Hematopoietic multipotent progenitor cell treated with erythropoietin and hydrocortisone succinate and interleukin-3 and kit ligand, for 4 days (in vitro differentiated cells): Measurements from ENCODE around the gene ZNF740.

Source experiments
- DNase-seq: peaks from one replicate; pipeline ENCODE4 v3.0.0-alpha.2; 2015

ZNF740 gene

DNA sequence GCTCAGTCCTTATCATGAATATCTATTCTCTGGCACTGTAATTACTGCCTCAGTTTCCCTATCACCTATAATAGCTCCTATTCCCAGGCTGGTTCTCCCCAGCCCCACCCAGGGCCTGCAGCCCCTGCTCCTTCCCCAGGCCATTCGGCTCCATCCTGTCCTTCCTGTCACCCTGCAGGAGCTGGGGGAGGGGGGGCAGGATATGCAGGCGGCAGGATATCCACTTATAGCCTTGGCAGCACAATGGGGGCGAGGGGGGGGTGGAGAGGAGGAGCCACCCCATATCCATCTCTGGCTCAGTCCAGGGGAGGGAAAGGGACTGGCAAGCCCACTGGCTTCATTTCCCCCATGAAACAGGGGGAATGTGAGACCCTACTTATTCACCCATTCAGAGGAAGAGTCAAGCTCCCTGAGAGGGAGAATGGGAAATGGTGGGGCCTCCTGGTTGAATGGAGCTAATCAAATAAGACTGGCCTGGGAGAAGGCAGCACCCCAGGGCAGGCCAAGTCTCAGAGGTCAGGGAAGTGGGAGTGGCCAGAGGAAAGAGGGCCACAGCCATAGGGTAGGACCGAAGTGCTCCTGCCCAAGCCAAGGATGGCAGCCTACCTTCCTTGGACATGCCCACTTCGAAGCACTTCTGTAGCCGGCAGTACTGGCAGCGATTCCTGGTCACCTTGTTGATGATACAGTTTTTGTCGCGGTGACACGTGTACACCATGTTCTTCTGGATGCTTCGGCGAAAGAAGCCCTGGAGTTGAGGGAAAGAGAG, 34.3 kb downstream of the ZNF740 start:
- DNase-seq = no peak

DNA sequence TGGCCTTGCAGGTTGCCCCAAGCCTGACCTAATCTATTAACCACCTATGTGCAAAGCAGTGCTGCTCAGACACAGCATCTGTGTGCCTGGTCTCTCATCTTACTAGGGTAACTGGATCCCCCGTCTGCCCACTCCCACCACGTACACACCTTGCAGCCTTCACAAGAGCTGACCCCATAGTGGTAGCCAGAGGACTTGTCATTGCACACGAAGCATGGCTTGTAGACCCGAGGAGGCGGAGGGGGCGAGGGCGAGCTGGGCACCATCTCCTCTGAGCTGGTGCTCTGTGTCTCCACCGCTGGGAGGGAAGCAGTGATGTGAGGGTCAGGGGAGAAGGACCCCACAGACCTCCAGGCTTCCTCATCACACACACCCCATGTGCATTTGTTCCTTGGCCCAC, 35.0 kb downstream of the ZNF740 start:
- DNase-seq = no peak

DNA sequence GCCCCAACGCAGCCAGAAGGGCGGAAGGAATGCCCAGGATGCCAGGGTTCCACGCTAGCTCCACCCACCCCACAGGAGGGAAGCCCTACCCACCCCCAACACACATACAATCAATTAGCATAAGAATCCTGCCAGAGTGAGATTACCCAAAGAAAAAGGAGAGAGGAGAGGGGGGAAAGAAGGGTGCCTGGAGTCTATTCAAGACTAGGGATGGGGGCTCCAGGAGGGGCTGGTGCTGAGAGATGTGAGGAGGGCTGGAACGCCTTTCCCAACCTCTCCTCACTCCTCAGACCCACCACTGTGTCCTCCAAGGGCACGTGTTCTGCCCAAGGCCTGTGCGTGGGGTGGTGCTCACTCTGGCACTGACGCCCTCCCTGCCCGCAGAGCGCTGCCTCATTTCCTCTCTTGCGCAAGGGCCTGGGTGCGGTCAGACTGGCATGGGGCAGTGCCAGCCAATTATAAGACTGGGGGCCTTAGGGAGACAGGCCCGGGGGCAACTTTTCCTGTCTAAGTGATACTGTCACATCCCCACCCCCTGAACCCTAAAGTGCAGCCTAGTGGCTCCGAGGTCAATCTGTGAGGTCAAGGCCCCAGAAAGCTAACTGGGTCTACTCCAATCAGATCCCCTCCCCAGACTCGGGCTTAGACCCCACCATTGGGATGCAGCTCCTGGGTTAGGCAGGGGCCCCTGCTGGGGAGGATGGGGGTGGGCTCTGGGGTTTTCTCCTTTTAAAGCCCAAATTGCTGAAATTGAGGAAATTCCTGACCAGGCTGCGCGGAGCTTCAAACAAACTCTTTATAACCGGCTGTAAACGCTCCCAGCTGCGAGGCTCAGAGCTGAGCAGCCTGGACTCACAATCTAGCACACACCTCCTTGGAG, 36.8 kb downstream of the ZNF740 start:
- DNase-seq = peak; percentile 88

DNA sequence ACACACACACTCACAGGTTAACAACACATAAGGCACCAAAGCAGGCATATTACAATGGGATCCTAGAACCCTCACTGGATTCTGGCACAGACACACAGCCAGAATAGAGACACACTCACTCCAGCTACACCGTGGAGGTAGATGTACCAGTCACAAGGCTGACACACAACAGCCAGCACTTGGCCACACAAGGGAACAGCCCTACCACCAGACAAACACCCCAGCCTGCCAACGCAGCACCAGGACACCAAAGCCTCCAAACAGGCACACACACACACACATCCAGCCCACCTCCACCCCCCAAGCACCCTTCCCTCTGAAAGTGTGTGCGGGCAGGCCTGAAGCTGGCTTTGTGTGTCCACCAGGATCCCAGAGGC, 37.4 kb downstream of the ZNF740 start:
- no peak for DNase-seq

DNA sequence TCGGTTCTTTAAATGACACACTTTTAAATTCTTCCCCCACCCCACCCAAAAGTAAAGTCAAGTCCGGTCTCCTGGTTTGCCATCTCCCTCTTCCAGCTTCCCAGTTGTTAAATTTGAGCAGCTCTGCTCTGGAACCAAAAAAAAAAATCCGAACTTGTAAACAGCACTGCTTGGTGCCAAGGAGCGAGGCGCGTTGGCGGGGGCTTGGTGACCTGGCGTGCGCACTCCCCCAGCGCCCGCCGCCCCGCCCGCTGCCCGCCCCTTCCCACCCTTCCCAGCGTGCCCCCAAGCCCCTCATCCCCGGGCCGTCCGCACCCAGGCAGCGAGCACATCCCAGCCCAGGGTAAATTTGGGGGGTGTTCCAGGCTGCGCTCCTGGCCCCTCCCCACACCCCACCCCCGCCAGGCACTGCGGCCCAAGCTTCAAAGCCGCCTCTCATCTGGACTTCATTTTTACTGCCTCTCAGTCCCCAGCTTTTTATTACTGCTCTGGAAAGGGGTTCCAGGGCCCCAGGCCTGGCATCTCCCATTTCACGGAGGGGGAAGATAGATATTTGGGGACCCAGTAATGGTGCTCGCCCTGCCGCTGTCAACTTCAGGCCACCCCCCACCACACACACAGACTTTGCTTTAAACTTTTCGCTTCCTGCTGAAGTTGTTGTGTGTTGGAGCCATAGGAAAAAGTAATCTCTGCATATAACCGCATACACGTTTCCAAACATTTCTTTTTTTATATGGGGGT, 38.2 kb downstream of the ZNF740 start:
- DNase-seq = no peak

DNA sequence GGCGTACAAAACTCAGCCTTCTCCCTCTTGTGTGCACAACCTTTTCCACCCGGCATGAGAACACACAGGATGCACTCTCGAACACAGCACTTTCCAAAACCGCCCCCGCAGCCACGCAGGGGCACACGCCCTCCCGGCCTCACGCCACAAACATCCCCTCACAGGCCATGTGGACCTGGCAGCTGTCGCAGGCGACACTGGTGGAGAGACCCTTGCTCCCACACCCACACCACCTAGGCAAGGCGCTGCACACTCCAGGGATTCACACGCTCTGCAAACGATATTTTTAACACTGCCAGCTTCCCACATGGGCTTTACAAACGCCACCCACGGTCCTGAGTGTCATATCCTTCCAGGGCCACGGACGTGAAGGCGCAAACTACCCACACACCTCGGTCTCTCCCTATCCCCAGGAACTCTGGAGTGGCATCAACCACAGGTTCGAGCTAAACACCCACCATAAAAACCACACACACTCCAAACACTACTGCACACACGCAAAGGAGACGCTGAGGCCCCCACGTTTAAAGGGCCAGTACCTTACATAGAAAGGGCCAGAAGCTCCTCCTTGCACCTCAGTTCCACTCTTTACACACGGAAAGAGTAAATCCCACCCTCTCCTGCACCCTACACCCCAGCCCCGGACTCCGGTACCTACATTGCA, 38.9 kb downstream of the ZNF740 start:
- peak; percentile 83 for DNase-seq

DNA sequence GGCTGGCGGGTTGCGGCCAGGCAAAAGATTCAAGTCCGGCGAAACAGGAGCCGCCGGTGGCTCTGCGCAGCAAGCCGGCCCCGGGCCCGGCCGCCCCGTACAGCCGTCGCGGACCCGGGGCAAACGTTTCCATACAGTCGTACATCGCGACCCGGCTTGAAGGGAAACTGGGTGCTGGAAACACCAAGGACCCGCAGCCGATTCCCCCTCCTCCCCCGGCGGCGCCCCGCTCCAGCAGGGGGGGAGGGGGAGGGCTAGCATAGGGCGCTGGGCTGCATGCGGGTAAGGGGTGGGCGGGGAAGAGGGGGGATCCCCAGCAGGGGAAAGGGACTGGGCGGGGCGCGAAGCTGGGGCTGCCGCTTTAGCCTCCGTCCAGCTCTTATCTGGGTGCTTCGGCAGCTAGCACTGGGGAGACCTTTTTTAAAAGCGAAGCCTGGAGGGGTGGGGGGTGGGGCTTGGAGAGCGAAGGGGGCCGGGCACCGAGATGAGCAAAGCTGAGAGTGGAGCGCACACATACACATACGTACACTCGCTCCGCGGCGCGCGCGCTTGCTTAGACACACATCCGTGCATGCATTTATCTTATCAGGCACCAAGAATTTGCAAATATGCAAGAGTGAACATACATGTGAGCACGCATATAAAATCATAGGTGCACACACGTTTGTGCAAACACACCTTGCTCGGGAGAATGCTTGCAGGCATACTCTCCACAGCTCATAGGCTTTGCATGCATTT, 39.6 kb downstream of the ZNF740 start:
- peak; percentile 95 for DNase-seq

DNA sequence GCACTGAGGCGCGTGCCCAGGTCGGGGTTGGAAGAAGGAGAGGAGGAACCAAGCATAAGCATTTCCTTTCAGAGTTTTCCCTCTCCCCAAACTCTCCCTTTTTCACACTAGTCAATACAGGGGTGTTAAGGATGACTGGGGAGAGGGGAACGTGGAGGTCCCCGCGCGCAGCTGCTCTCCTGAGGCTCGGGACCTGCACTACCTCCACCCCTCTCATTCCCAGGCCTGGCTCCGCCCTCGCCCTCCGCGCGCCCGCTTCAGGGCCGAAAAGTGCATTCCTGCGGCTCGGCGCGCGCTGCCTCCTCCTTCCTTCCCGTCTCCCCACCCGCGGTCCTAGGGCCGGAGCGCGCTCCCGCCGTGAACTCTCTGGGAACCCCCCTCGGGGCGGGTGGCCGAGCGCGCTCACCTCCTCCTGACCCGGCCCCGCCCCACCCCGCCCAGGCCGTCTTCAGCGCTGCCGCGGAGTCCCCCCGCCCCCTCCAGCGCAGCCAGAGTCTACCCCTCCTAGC, 40.2 kb downstream of the ZNF740 start:
- peak; percentile 95 for DNase-seq

DNA sequence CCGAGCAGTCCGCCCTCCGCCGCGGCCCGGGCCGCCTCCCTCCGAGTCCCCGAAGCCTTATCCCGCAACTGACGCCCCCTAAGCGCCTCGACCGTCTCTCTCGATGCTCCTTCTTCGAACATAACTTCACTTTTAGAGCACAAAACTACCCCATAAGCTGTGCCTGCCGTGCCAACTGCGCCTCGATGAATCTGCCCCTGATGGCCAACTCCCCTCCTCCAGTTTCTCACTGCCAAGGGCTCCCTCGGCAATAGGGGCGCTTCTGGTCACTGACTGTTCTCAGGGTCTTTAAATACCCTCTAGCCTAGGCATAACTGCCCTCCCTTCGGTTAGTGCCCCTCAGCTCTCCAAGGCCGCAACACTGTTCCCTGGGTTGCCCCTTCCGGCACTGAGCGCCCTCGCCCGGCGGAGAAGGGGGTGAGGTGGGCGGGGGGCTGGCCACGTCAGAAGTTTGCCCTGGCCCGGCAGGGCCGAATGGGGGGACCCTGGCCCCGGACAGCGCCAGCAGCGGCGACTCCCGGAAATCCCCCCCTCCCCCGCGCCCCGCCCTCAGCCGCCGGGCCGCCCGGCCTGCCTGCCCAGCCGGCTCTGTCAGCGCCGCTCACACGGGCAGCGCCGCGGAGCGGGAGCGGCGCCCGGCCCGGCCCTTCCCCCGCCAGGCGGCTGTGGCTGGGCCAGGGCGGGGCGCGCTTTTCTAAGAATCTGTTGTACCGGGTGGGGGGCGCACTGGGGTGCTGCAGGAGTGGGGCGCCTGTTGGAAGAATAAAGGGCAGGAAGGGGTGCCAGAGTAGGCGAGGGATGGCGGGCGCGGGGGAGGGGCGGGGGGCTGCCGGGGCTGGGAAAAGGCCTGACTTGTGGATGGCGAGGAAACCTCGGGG, 40.9 kb downstream of the ZNF740 start:
- peak; percentile 76 for DNase-seq

DNA sequence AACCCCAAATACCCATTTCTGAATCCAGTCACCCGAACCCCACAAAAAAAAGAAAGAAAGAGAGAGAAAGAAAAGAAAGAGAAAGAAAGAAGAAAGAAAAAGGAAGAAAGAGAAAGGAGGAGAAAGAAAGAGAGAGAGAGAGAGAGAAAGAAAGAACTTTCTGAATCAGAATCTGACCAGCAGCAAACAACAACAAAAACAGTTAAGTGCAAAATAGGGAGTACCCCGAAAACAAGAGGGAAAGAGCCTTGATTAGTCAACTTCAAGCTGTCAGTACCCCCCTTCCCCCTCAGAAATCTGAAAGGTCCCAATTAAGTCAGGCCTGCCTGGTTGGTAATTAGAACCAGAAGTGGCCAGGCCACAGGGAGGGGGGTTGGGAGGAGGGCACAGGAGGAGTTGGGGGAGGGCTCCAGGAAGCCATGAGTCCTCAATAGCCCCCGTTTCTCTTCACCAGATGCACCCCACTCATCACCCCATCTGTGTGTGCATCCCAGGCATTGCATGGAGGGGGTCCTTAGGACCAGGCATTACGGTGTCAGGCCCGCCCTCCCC, 41.7 kb downstream of the ZNF740 start:
- peak; percentile 45 for DNase-seq

DNA sequence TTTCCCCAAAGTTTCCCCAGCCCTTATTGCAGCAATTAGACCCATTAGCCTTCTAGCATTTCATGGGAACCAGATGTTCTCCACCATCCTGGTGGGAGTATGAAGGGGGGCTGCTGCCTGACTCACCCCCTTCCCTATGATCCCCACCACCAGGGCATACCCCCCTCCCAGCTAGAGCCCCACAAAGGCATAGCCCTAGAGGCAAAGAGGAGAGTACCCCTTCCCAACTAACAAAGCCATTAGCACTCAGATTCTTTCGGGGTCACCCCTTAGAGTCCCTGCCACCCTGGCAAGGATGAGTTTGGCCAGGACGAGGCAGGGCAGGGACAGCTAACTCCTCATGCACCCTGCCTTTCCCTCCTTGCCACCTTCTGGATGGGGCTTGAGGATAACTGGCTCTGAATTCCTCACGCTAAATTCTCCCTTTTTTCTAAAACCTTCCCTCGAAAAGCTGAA, 42.3 kb downstream of the ZNF740 start:
- DNase-seq = no peak

DNA sequence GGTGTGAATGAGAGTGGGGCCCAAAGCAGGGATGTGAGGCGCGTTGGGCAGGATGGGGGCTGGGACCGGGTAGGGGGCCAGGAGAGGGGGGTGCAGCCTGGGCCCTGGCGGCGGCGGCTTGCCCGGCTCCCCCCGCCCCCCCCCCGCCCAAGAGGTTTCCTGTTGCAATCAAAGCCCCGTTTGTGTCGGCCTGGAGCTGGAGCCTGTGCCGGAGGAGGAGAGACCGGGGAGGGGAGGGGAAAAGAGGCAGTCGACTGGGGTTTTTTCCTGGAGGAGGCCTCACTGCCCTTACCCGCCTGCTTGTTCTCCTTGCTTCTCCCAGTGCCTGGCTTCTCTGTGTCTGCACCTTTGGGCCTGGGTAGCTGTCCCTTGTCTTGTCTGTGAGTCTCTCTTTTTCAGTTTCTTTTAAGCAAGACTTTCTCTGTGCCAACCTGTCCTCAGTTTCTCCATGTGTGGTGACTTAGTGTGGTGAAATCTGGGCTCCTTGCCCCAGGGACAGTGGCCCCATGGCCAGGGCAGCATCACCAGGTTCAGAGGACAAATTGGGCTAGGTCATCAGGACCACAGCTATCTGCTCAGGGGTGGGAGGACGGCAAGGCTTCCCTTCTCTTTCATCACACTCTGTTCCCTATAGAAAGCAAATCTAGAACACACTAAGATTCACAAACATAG, 43.0 kb downstream of the ZNF740 start:
- peak; percentile 45 for DNase-seq

DNA sequence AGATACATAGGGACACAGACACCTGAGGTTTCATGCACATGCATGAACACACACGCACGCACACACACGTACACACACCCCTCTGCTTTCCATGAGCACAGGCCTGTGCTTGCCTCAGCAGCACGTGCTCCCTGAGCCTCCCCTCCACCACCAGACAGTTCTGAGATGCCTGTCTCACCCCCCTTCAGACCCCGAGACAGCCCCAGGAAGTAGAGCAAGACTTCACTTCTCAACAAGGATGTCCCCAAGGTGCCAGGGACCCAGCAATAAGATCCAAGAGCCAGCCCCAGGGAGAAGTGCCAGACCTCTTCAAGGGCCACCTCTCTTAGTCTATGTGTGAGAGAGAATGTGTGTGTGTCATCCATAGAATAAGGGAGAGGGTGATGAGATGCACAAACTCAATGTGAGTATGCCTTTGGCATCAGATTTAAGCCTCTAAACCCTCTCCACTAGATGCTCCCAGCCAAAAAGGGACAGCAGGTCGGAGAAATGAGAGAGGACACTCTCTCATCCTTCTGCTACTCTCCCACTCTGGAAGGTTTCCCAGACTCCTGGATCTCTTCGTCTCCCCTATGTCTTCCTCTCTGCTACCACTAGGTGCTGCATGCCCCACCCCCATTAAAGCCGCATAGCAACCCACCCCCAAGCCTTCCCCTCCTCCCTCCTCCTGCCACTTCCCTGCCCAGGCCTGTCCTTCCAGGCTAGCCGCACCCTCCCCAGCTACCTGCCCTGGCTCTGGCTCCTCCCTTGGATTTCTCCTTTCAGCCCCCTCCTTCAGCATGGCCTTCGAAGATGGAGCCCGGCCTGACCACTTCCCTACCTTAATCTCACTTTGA, 43.8 kb downstream of the ZNF740 start:
- no peak for DNase-seq

DNA sequence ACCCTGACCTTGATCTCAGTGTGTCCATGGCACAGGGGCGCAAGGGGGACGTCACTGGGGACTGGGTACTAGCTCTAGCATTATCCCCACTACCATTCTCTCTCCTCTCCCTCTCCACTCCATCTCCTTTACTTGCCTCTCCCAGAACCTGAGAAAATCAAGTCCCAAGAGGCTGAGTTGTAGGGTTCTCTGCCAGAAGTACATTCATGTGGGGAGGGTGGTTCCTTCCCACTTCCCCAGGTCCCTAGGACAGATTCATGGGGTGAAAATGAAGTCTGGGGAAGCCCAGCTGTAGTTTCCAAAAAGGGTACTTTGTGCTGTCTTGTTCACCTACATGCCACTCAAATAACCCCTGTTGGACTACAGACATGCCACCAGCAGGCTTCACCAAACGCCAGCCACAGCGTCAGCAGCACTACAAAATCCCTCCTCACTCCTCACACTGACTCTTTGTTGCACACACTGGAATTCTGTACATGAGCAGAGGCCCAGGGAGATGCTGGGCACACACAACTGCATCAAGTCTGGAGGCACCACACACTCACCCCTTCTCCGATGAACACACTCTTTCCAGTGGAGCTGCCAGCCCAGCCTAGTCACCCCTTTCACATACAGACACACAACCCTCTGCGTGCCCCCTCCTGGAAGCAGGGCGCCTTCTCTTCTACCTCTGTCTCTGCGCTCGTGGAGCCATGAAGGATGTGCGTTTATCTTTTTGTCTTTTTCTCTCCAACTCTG, 44.5 kb downstream of the ZNF740 start:
- no peak for DNase-seq

DNA sequence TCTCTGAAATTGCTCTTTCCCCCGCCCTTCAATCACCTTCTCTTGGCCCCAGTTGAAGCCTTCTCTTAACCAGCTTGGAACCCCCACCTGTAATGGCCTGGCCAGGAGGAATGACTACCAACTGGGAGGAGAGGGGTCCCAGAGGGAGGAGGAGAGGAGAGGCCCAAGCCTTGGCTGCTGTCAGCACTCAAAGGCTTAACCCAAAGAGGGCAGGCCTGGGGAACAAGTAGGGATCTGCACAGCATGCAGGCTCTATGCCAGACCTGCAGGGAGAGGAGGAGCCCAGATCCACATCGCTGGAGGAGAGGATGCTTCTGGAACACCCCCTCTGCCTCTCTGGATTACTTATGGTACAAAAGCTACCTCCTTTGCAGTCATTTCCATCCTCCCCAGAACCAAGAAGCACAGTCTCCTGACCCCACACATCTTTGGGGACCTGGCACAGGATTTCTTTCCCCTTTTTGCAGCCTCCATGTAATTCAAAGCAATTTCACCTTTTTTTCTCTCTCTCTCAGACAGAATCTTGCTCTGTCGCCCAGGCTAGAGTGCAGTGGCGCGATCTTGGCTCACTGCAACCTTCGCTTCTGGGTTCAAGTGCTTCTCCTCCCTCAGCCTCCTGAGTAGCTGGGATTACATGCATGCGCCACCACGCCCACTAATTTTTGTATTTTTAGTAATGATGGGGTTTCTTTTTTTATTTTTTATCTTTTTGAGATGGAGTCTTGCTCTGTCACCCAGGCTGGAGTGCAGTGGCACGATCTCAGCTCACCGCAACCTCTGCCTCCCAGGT, 45.3 kb downstream of the ZNF740 start:
- DNase-seq = no peak

DNA sequence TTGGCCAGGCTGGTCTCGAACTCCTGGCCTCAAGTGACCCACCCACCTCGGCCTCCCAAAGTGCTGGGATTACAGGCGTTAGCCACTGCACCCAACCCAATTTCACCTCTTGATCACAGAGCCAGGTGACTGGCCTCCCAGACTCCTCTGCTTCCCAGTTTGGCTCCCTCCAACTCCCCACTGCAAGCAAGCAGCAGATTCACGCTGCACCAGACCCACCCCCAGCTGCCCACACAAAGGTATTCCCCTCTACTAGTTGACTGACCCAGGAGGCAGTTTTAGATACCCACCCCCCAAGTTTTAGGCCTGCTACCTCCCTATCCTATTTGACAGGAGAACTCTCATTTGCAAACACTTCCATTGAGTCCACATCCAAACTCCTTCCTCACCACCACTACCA, 46.3 kb downstream of the ZNF740 start:
- no peak for DNase-seq

DNA sequence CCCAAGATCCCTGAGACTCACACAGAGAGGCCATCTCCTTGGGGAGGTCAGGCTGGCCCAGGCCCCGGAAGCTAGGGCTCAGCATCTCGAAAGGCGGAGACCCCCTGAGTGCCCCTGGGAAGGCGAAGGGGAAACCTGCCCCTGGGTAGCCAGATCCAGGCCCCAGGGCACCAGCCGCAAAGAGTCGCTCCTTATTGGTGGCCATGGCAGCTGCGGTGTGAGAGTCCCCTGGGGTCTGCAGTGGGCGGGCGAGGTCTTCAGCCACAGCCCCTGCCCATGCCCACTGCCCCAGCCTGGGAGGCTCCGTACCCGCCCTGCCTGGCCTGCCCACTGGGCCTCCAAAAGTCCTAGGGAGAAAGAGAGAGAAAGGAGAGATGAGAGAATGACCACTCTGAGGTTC, 46.8 kb downstream of the ZNF740 start:
- no peak for DNase-seq
